Astrocyte (in vitro differentiated cells and primary cell): ENCODE results near the gene LAMP1. TPM values are rescaled to one million over a fixed set of nuclear protein-coding genes. Genes with fewer than 3 reads are reported as not detected.

ENCODE experiments used
- DNase-seq: peaks from one replicate; pipeline ENCODE4 v3.0.0-alpha.2; 2010; ENCODE audit warnings: low read depth
- FAIRE-seq: peaks from 2 replicates; lab custom pipeline; 2011; peaks lifted over from hg19 to GRCh38; lab: Jason Lieb, UNC
- H2AFZ ChIP-seq: 2 replicates; pipeline ENCODE4 v1.6.0; 2012; ENCODE audit warnings: low read depth, low read length, inconsistent platforms
- H3K27ac ChIP-seq: 2 replicates; pipeline ENCODE4 v1.5.1; 2011; ENCODE audit warnings: low read depth, low read length, inconsistent platforms
- H3K27me3 ChIP-seq: 2 replicates; pipeline ENCODE4 v1.6.0; 2011; ENCODE audit warnings: low read length, inconsistent platforms; ENCODE audit not compliant: insufficient read depth
- H3K36me3 ChIP-seq: 2 replicates; pipeline ENCODE4 v1.5.1; 2011; ENCODE audit warnings: low read length, inconsistent platforms; ENCODE audit not compliant: insufficient read depth
- H3K4me1 ChIP-seq: 2 replicates; pipeline ENCODE4 v1.5.1; 2011; ENCODE audit warnings: low read length, inconsistent platforms; ENCODE audit not compliant: insufficient read depth
- H3K4me2 ChIP-seq: 2 replicates; pipeline ENCODE4 v1.6.0; 2012; ENCODE audit warnings: low read length, inconsistent platforms
- H3K4me3 ChIP-seq: 2 replicates; pipeline ENCODE4 v1.5.1; 2011; ENCODE audit warnings: low read depth, mild to moderate bottlenecking, low read length, inconsistent platforms; ENCODE audit not compliant: insufficient read depth
- H3K79me2 ChIP-seq: 2 replicates; pipeline ENCODE4 v1.6.0; 2012; ENCODE audit warnings: mild to moderate bottlenecking, low read length, inconsistent platforms; ENCODE audit not compliant: insufficient read depth
- H3K9ac ChIP-seq: 2 replicates; pipeline ENCODE4 v1.6.0; 2012; ENCODE audit warnings: mild to moderate bottlenecking, low read length, inconsistent platforms
- H3K9me3 ChIP-seq: 2 replicates; pipeline ENCODE4 v1.5.1; 2012; ENCODE audit warnings: low read depth, mild to moderate bottlenecking, low read length, inconsistent platforms; ENCODE audit not compliant: insufficient read depth
- H4K20me1 ChIP-seq: 2 replicates; pipeline ENCODE4 v1.6.0; 2012; ENCODE audit warnings: low read length, inconsistent platforms; ENCODE audit not compliant: insufficient read depth
- H3K27ac Mint-ChIP-seq: one replicate; pipeline ENCODE4 v1.8.0; 2021; ENCODE audit warnings: mild to moderate bottlenecking, mixed read lengths; ENCODE audit not compliant: unreplicated experiment
- H3K27me3 Mint-ChIP-seq: one replicate; pipeline ENCODE4 v1.8.0; 2021; ENCODE audit warnings: low read depth, mixed read lengths; ENCODE audit not compliant: unreplicated experiment
- H3K36me3 Mint-ChIP-seq: one replicate; pipeline ENCODE4 v1.8.0; 2021; ENCODE audit warnings: low read depth, mixed read lengths; ENCODE audit not compliant: unreplicated experiment
- H3K4me1 Mint-ChIP-seq: one replicate; pipeline ENCODE4 v1.8.0; 2021; ENCODE audit warnings: low read depth, mixed read lengths; ENCODE audit not compliant: unreplicated experiment
- H3K4me3 Mint-ChIP-seq: one replicate; pipeline ENCODE4 v1.8.0; 2021; ENCODE audit warnings: mild to moderate bottlenecking, moderate library complexity, mixed read lengths; ENCODE audit not compliant: unreplicated experiment
- H3K9me3 Mint-ChIP-seq: one replicate; pipeline ENCODE4 v1.8.0; 2021; ENCODE audit warnings: mild to moderate bottlenecking, mixed read lengths; ENCODE audit not compliant: unreplicated experiment
- EZH2 ChIP-seq: IDR thresholded peaks from 2 replicates; pipeline ENCODE4 v1.6.1; 2012; ENCODE audit warnings: mild to moderate bottlenecking, low read length, inconsistent platforms; ENCODE audit not compliant: insufficient read depth
- total RNA-seq: library from RNA; stranded (reverse); gene quantifications from 2 replicates; pipeline ENCODE4 v1.2.1, GENCODE V29; 2021
- TF ChIP-seq, protein P1 (sequence below): IDR thresholded peaks from 2 replicates; pipeline ENCODE4 v1.5.1; 2011; ENCODE audit warnings: low read depth, mild to moderate bottlenecking, inconsistent platforms, low read length, moderate library complexity; ENCODE audit not compliant: insufficient read depth

Gene LAMP1
- total RNA-seq, 1 donor from 2014 or later, result 313 TPM

DNA sequence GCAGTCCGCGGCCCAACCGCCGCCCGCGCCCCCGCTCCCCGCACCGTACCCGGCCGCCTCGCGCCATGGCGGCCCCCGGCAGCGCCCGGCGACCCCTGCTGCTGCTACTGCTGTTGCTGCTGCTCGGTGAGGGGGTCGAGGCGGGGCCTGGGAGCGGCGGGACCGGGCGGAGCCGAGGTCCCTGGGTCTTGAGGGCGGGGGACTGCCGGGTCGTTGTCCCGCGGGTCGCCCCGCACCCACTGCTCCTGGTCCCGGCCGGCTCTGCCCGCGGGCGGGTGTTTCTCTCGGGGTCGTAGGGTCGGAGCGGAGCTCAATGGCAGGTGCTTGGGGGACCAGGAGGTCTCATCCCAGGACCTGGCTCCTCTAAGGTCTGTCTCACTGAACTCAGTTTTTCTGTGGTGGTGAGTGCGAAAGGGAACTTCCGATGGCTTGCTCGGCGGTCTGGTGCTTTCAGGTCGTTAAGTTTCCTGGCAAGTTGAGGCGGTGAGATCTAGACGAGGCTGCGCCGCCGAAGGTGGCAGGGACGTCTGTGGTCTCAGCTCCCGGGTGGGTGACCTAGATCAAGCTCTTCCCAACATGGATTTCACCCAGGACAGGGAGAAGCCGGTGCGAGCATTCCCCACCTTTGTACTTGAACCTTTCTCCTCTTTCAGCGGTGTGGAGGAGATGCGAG, 467 bp downstream of the LAMP1 start:
- H3K27ac Mint-ChIP-seq, result peak overlapping the region; percentile 90

DNA sequence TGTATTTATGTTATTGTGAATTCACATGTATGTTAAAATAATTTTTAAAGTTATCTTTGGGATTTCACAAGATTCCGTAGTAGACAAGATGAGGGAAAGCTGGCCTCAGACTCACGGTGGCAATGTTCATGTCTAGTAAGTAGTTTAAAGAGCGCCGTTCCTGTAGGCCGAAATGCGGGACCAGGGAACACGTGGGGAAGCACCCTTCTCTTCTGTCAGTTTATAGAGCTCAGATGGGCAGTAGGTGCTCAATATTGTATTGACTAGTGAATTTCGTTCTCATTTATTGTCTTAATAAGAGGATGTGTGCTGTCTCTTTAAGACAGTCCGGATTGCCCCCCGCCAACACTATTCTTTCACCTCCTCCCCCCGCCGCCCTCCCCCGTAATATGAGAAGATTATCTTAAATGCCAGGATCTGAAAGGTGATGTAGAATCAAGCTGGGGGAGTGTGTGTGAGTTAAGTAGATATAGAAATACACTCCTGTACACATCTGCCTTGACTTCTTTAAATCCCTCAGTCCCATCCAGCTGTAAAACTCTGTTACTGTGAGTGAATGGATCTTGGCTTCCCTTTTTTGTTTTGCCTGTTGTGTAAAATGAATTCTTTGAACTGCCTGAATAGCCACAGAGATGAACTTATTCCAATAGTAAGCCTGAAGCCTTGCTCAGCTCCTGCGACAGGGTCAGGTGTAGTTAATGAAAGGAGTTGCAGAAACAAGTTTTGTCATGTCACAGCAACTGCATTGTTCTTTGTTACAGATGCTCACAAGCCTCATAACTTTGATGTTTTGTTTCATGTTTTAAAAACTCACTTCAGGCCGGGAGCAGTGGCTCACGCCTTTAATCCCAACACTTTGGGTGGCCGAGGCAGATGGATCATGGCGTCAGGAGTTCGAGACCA, 1.3 kb downstream of the LAMP1 start:
- Mint-ChIP-seq H3K4me1 (peaks cover 8% of the 10 kb centered on the region), H3K4me3 (peak overlapping the region; percentile 93), H3K27ac (peak overlapping the region; percentile 90), H3K9me3 (peaks cover 4% of the 10 kb centered on the region), H3K27me3 (peaks cover 10% of the 10 kb centered on the region), H3K36me3 (peaks cover 2% of the 10 kb centered on the region)
- Histone ChIP-seq H3K9me3 (no peaks in the 10 kb centered on the region), H3K79me2 (peaks cover 69% of the 10 kb centered on the region), H3K27me3 (no peaks in the 10 kb centered on the region), H2AFZ (no peak overlapping the region), H3K27ac (peak overlapping the region; percentile 77), H4K20me1 (peaks cover 40% of the 10 kb centered on the region), H3K4me3 (peak overlapping the region; percentile 97), H3K4me1 (peaks cover 11% of the 10 kb centered on the region), H3K4me2 (peak overlapping the region; percentile 95), H3K9ac (peak overlapping the region; percentile 98), H3K36me3 (no peaks in the 10 kb centered on the region)
- no peak for DNase-seq
- FAIRE-seq, result no peak
- TF ChIP-seq EZH2, result no peak
- TF ChIP-seq, protein P1, sequence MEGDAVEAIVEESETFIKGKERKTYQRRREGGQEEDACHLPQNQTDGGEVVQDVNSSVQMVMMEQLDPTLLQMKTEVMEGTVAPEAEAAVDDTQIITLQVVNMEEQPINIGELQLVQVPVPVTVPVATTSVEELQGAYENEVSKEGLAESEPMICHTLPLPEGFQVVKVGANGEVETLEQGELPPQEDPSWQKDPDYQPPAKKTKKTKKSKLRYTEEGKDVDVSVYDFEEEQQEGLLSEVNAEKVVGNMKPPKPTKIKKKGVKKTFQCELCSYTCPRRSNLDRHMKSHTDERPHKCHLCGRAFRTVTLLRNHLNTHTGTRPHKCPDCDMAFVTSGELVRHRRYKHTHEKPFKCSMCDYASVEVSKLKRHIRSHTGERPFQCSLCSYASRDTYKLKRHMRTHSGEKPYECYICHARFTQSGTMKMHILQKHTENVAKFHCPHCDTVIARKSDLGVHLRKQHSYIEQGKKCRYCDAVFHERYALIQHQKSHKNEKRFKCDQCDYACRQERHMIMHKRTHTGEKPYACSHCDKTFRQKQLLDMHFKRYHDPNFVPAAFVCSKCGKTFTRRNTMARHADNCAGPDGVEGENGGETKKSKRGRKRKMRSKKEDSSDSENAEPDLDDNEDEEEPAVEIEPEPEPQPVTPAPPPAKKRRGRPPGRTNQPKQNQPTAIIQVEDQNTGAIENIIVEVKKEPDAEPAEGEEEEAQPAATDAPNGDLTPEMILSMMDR, result no peak

More for the DNA sequence above, 467 bp downstream of the LAMP1 start:
- peaks cover 3% of the 10 kb centered on the region for H3K4me1 Mint-ChIP-seq
- no peak for DNase-seq
- peak overlapping the region; percentile 77 for H3K27ac ChIP-seq
- H3K27me3 Mint-ChIP-seq, result peaks cover 13% of the 10 kb centered on the region
- peaks cover 11% of the 10 kb centered on the region for H3K4me1 ChIP-seq
- peak overlapping the region; percentile 72 for H2AFZ ChIP-seq
- no peaks in the 10 kb centered on the region for H3K9me3 ChIP-seq
- H3K4me3 Mint-ChIP-seq, result peak overlapping the region; percentile 93
- no peak for FAIRE-seq
- no peaks in the 10 kb centered on the region for H3K36me3 ChIP-seq
- no peaks in the 10 kb centered on the region for H3K27me3 ChIP-seq
- H3K4me2 ChIP-seq, result peak overlapping the region; percentile 95
- peaks cover 32% of the 10 kb centered on the region for H4K20me1 ChIP-seq
- peaks cover 4% of the 10 kb centered on the region for H3K9me3 Mint-ChIP-seq
- H3K36me3 Mint-ChIP-seq, result no peaks in the 10 kb centered on the region
- peaks cover 61% of the 10 kb centered on the region for H3K79me2 ChIP-seq
- H3K4me3 ChIP-seq, result peak overlapping the region; percentile 97
- H3K9ac ChIP-seq, result peak overlapping the region; percentile 98
- no peak for TF ChIP-seq EZH2
- TF ChIP-seq, protein P1, result no peak
